ENCODE data around the gene SULF2.

- TF ChIP-seq, protein P1, sequence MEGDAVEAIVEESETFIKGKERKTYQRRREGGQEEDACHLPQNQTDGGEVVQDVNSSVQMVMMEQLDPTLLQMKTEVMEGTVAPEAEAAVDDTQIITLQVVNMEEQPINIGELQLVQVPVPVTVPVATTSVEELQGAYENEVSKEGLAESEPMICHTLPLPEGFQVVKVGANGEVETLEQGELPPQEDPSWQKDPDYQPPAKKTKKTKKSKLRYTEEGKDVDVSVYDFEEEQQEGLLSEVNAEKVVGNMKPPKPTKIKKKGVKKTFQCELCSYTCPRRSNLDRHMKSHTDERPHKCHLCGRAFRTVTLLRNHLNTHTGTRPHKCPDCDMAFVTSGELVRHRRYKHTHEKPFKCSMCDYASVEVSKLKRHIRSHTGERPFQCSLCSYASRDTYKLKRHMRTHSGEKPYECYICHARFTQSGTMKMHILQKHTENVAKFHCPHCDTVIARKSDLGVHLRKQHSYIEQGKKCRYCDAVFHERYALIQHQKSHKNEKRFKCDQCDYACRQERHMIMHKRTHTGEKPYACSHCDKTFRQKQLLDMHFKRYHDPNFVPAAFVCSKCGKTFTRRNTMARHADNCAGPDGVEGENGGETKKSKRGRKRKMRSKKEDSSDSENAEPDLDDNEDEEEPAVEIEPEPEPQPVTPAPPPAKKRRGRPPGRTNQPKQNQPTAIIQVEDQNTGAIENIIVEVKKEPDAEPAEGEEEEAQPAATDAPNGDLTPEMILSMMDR (IDR thresholded peaks at IDR 0.05; ENCODE audit: insufficient read depth, low read length): no peak
- TF ChIP-seq, protein P2, sequence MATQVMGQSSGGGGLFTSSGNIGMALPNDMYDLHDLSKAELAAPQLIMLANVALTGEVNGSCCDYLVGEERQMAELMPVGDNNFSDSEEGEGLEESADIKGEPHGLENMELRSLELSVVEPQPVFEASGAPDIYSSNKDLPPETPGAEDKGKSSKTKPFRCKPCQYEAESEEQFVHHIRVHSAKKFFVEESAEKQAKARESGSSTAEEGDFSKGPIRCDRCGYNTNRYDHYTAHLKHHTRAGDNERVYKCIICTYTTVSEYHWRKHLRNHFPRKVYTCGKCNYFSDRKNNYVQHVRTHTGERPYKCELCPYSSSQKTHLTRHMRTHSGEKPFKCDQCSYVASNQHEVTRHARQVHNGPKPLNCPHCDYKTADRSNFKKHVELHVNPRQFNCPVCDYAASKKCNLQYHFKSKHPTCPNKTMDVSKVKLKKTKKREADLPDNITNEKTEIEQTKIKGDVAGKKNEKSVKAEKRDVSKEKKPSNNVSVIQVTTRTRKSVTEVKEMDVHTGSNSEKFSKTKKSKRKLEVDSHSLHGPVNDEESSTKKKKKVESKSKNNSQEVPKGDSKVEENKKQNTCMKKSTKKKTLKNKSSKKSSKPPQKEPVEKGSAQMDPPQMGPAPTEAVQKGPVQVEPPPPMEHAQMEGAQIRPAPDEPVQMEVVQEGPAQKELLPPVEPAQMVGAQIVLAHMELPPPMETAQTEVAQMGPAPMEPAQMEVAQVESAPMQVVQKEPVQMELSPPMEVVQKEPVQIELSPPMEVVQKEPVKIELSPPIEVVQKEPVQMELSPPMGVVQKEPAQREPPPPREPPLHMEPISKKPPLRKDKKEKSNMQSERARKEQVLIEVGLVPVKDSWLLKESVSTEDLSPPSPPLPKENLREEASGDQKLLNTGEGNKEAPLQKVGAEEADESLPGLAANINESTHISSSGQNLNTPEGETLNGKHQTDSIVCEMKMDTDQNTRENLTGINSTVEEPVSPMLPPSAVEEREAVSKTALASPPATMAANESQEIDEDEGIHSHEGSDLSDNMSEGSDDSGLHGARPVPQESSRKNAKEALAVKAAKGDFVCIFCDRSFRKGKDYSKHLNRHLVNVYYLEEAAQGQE (IDR thresholded peaks at IDR 0.05; ENCODE audit: insufficient replicate concordance, low read depth): no peak
- no peak for TF ChIP-seq POLR2AphosphoS5 (IDR thresholded peaks at IDR 0.05; ENCODE audit: low read depth)
- TF ChIP-seq GABPA (IDR thresholded peaks at IDR 0.05; ENCODE audit: low read depth): no peak
These were observed 32.7 kb upstream of the SULF2 start for GRCh38 chr20:47818016-47818415.
